H1 (cell line): ENCODE measurements around the gene BRCA1.

Source experiments
- EP300 ChIP-seq, 2 experiments: IDR thresholded peaks; 1 replicate in 1 of 2; 2 replicates in 1 of 2; pipeline ENCODE4 v1.6.1; 2011 to 2012; ENCODE audit warnings: low read depth in 2 of 2, low read length in 2 of 2, mild to moderate bottlenecking in 2 of 2, borderline replicate concordance in 1 of 2, inconsistent platforms in 1 of 2, moderate library complexity in 1 of 2
- SP1 ChIP-seq: IDR thresholded peaks from 2 replicates; pipeline ENCODE4 v1.6.1; 2011; ENCODE audit warnings: low read depth, low read length

- no peak for TF ChIP-seq EP300 (IDR thresholded peaks at IDR 0.05; ENCODE audit: borderline replicate concordance in 1 of 2, low read depth in 2 of 2, low read length in 2 of 2)
- TF ChIP-seq SP1: no peak
Observed at GRCh38 chr17:43070257-43070656, 54.9 kb downstream of the BRCA1 start.
